ENCODE results near the gene NUDT6. TPM values are rescaled to one million over a fixed set of nuclear protein-coding genes. Genes with fewer than 3 reads are reported as not detected.

The NUDT6 gene
- total RNA-seq, 1 experiment from 2014 or later = 4.0 TPM

DNA sequence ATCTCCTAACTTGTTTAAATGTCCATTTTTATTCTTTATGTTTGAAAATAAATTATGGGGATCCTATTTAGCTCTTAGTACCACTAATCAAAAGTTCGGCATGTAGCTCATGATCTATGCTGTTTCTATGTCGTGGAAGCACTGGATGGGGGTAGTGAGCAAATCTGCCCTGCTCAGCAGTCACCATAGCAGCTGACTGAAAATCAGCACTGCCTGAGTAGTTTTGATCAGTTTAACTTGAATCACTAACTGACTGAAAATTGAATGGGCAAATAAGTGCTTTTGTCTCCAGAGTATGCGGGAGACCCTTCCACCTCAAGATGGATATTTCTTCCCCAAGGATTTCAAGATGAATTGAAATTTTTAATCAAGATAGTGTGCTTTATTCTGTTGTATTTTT lies 27.6 kb downstream of the NUDT6 start:
- Histone ChIP-seq H3K4ac (ENCODE audit: low read depth, low read length) (no peak overlapping the region), H2AK5ac (ENCODE audit: insufficient read length, low read length) (no peak overlapping the region), H4K8ac (replicated peaks; ENCODE audit: insufficient read length, low read depth, low read length) (no peak overlapping the region), H2BK120ac (ENCODE audit: low read depth, low read length, poor library complexity, severe bottlenecking) (no peak overlapping the region), H2BK5ac (ENCODE audit: insufficient read length, low read length) (no peak overlapping the region), H3K23me2 (ENCODE audit: insufficient read length, low read depth, low read length, poor library complexity, severe bottlenecking) (no peaks in the 10 kb centered on the region), H4K91ac (ENCODE audit: insufficient read length, low read depth, low read length) (no peak overlapping the region), H3K79me1 (ENCODE audit: insufficient read depth, low read depth, low read length, poor library complexity, severe bottlenecking) (no peaks in the 10 kb centered on the region), H3K9me3 (ENCODE audit: control insufficient read depth, low read depth, low read length) (no peaks in the 10 kb centered on the region), H3K9ac (ENCODE audit: extremely low read depth, insufficient read length, low read length) (no peak overlapping the region), H3K4me1 (ENCODE audit: insufficient read depth, low read length) (no peaks in the 10 kb centered on the region), H2BK15ac (ENCODE audit: low read depth, low read length) (no peak overlapping the region), H3K56ac (ENCODE audit: insufficient read length, low read depth, low read length) (no peak overlapping the region), H4K20me1 (ENCODE audit: control insufficient read depth, insufficient read depth, insufficient read length) (no peaks in the 10 kb centered on the region), H3K4me2 (ENCODE audit: insufficient read depth, insufficient read length, low read length) (no peak overlapping the region), H3T11ph (ENCODE audit: low read length) (no peak overlapping the region), H3K14ac (ENCODE audit: insufficient read depth, low read length) (no peak overlapping the region), H4K5ac (ENCODE audit: insufficient read length, low read depth, low read length) (no peak overlapping the region), H2AFZ (ENCODE audit: low read length) (no peak overlapping the region), H3K18ac (ENCODE audit: insufficient read length, low read depth, low read length) (no peak overlapping the region), H2BK20ac (ENCODE audit: low read depth, low read length, poor library complexity, severe bottlenecking) (no peak overlapping the region), H2BK12ac (ENCODE audit: insufficient read length, low read depth, low read length) (no peak overlapping the region), H3K27me3 (ENCODE audit: insufficient read depth, low read length) (no peaks in the 10 kb centered on the region), H3K79me2 (ENCODE audit: insufficient read depth, low read length) (no peaks in the 10 kb centered on the region), H3K23ac (ENCODE audit: insufficient read length, low read depth, low read length) (no peak overlapping the region), H3K27ac (ENCODE audit: insufficient read length, low read depth, low read length) (no peak overlapping the region)
- H3K4me3 Mint-ChIP-seq = no peak overlapping the region
- no peak for DNase-seq
- H3K27me3 Mint-ChIP-seq (ENCODE audit: low read depth) = no peaks in the 10 kb centered on the region
- peaks cover 4% of the 10 kb centered on the region in 2 experiments; a peak in 2 of 4 replicates for H3K4me1 Mint-ChIP-seq
- TF ChIP-seq, protein P1, sequence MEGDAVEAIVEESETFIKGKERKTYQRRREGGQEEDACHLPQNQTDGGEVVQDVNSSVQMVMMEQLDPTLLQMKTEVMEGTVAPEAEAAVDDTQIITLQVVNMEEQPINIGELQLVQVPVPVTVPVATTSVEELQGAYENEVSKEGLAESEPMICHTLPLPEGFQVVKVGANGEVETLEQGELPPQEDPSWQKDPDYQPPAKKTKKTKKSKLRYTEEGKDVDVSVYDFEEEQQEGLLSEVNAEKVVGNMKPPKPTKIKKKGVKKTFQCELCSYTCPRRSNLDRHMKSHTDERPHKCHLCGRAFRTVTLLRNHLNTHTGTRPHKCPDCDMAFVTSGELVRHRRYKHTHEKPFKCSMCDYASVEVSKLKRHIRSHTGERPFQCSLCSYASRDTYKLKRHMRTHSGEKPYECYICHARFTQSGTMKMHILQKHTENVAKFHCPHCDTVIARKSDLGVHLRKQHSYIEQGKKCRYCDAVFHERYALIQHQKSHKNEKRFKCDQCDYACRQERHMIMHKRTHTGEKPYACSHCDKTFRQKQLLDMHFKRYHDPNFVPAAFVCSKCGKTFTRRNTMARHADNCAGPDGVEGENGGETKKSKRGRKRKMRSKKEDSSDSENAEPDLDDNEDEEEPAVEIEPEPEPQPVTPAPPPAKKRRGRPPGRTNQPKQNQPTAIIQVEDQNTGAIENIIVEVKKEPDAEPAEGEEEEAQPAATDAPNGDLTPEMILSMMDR (conservative IDR thresholded peaks at IDR 0.05) = peak; percentile 21; the same call in 2 of the 3 replicates
- no CpG with 5 or more reads among the region's 3 CpGs for WGBS (ENCODE audit: extremely low coverage, insufficient read length, low lambda C conversion rate)
- H3K9me3 Mint-ChIP-seq = peaks cover 0 to 3% of the 10 kb centered on the region in 2 experiments; a peak in 2 of 5 replicates
- H3K27ac Mint-ChIP-seq = peak overlapping the region in 1 of 3 experiments; percentile 82; a peak in 2 of 7 replicates
- H3K36me3 Mint-ChIP-seq (ENCODE audit: insufficient read depth in 1 of 3, low read depth in 3 of 3) = peaks cover 24 to 63% (median 56%) of the 10 kb centered on the region in 3 experiments
